Mesodermal cell (in vitro differentiated cells): ENCODE results near the gene EFCC1.

Experiments used
- H3K27ac ChIP-seq: 2 replicates; pipeline ENCODE4 v1.7.0; 2013; ENCODE audit warnings: mild to moderate bottlenecking, low read depth, low read length, moderate library complexity; ENCODE audit not compliant: severe bottlenecking
- H3K36me3 ChIP-seq: 2 replicates; pipeline ENCODE4 v1.7.1; 2013; ENCODE audit warnings: mild to moderate bottlenecking, low read length, moderate library complexity; ENCODE audit not compliant: control insufficient read depth, insufficient read depth
- H3K4me1 ChIP-seq: one replicate; pipeline ENCODE4 v1.7.1; 2013; ENCODE audit warnings: mild to moderate bottlenecking, low read length; ENCODE audit not compliant: insufficient read depth, control insufficient read depth, poor library complexity, severe bottlenecking
- H3K4me3 ChIP-seq: 2 replicates; pipeline ENCODE4 v1.7.0; 2013; ENCODE audit warnings: low read length, control low read depth, mild to moderate bottlenecking; ENCODE audit not compliant: insufficient read depth, poor library complexity, severe bottlenecking; ENCODE audit errors: extremely low read depth
- H3K9me3 ChIP-seq: 2 replicates; pipeline ENCODE4 v1.7.1; 2013; ENCODE audit warnings: mild to moderate bottlenecking, low read length, moderate library complexity; ENCODE audit not compliant: control insufficient read depth
- WGBS, 2 experiments: methylation state at CpG; one replicate each; pipeline ENCODE4 v1.1.5; 2013; ENCODE audit warnings: missing lambda C conversion rate in 2 of 2; ENCODE audit not compliant: insufficient coverage in 2 of 2; 5-methylcytosine and 5-hydroxymethylcytosine counted together

The EFCC1 gene

DNA sequence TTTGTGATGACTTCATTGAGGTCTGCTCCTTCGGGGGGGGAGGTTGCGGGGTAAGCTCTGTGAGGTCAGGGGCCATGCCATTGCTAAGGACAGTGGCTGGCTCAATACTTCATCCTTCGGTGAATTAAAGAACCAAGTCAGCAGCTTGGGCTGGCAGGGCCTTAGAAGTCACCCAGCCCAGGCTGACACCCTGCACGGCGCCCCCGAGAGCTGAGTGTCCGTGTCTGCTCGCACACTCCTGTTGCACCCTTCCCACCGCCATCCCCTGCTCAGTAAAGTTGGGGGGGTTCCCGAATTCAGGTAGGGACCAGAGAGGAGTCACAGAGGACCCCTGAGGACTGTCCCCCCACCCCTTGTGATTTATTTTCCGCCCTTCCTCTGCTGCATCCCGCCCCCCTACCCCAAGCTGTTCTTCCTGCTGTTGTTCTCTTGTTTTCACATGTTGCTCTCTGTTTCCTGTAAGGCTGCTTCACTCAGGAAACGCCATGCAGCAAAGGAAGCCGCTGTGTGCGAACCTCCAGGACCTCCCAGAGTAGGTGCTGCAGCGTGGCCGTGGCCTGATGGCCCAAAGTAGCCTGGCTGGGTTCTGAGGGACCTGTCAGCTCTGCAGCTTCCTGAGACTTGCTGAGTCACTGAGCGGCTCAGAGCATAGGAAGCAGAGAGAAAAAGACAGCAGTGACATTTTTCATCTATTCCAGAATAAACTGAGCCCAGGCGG, 14.4 kb downstream of the EFCC1 start:
- Histone ChIP-seq H3K36me3 (no peaks in the 10 kb centered on the region), H3K4me3 (no peak overlapping the region), H3K4me1 (peaks cover 34% of the 10 kb centered on the region), H3K9me3 (no peaks in the 10 kb centered on the region), H3K27ac (peak overlapping the region; percentile 83)
- WGBS, 2 experiments, result 82 to 84% methylated on average over 16 to 18 of the region's 19 CpGs

DNA sequence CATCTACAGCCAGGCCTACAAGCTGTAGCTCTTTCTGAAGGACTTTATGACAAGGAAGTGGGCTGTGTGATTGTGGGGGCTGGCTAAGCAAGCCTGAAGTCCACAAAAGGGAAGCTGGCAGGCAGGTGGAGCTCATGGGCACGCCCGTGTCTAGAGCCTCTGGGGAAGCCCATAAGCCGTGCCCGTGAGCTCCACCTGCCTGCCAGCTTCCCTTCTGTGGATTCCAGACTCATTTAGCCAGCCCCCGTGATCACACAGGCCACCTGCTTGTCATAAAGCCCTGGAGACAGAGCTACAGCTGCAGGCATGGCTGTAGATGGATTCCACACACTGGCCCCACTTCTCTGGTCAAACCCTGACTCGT, 15.2 kb downstream of the EFCC1 start:
- Histone ChIP-seq H3K27ac (peak overlapping the region; percentile 83), H3K36me3 (no peaks in the 10 kb centered on the region), H3K4me3 (no peak overlapping the region), H3K9me3 (no peaks in the 10 kb centered on the region), H3K4me1 (peaks cover 34% of the 10 kb centered on the region)
- 84 to 90% methylated on average over 5 to 6 of the region's 6 CpGs for WGBS, 2 experiments

DNA sequence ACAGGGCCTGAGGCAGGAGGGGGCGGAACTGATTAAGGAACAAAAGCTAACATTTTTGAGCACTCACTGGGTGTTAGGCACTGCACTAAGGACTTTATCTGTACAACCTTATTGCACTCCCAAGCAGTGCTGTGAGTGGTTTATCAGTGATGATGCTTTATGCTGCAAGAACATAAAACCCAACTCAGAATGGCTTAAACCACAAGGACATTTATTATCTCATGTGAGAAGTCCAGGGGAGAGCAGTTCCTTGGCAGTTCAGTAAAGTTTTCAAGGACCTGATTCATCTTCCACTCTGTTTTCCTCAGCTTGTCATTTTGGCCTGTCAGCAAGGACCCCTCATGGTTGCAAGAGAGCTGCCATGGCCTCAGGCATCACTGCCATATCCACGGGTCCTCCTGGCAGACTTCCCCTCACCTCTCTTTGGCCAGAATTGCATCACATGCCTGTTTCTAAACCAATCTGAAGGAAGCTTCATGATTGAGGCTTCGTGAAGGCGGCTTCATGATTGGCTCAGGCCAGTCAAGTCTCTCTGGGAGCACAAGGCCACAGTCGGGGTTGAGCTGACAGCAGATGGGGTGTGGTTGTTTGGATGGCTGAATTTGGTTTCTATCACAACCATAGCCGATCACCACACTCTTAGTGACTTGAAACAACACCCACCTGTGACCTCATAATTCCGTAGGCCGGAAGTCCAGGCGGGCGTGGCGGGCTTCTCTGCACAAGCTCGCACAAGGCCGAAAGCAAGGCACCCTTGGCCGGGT, 15.8 kb downstream of the EFCC1 start:
- Histone ChIP-seq H3K4me3 (no peak overlapping the region), H3K27ac (peak overlapping the region; percentile 83), H3K9me3 (no peaks in the 10 kb centered on the region), H3K36me3 (no peaks in the 10 kb centered on the region), H3K4me1 (peaks cover 34% of the 10 kb centered on the region)
- 95% methylated on average over 8 to 10 of the region's 14 CpGs for WGBS, 2 experiments

DNA sequence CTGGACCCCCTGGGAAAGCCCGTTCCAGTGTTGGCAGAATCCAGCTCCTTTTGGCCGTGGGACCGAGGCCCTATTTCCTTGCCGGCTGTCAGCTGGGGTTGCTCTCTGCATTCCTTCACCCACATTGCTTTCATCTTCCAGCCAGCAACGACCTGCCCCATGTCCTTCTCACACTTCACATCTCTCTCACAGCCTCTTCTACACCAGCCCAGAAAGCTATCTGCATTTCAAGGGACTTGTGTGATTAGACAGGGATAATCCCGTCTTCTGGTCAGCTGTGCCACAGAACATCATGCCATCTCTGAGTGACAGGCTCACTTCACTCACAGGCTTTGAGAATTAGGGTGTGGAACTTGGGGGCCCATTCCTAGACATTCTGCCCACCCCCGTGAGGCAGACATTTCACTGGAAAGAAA, 16.4 kb downstream of the EFCC1 start:
- Histone ChIP-seq H3K9me3 (no peaks in the 10 kb centered on the region), H3K4me3 (no peak overlapping the region), H3K4me1 (peaks cover 34% of the 10 kb centered on the region), H3K27ac (no peak overlapping the region), H3K36me3 (no peaks in the 10 kb centered on the region)
- WGBS, 2 experiments, result 75 to 80% methylated on average over 6 to 7 of the region's 7 CpGs

DNA sequence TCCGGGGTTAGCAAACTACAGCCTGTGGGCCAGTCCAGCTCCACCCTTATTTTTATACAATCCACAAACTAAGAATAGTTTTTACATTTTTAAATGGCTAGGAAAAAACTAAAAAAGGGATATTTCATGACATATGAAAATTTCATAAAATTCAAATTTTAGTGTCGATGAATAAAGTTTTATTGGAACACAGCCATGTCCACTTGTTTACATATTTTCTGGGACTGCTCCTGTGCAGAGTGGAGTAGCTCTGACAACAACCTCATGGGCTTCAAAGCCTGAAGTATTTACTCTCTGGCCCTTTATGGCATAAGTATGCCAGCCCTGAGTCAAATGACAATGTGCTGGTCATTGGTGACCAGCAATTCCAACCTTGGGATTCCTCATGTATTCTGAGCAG, 17.2 kb downstream of the EFCC1 start:
- Histone ChIP-seq H3K27ac (no peak overlapping the region), H3K36me3 (no peaks in the 10 kb centered on the region), H3K4me1 (peaks cover 34% of the 10 kb centered on the region), H3K9me3 (no peaks in the 10 kb centered on the region), H3K4me3 (no peak overlapping the region)
- WGBS, 2 experiments, result 100% methylated on average over 1 of the region's 2 CpGs; no CpG with 5 or more reads in 1 of the 2 experiments

- no peaks in the 10 kb centered on the region for H3K36me3 ChIP-seq
- H3K27ac ChIP-seq, result no peak overlapping the region
- 88 to 97% methylated on average over 7 to 8 of the region's 9 CpGs for WGBS, 2 experiments
- H3K4me1 ChIP-seq, result peaks cover 34% of the 10 kb centered on the region
- H3K9me3 ChIP-seq, result no peaks in the 10 kb centered on the region
- H3K4me3 ChIP-seq, result no peak overlapping the region
Observed at GRCh38 chr3:129018751-129019150, 17.6 kb downstream of the EFCC1 start.

DNA sequence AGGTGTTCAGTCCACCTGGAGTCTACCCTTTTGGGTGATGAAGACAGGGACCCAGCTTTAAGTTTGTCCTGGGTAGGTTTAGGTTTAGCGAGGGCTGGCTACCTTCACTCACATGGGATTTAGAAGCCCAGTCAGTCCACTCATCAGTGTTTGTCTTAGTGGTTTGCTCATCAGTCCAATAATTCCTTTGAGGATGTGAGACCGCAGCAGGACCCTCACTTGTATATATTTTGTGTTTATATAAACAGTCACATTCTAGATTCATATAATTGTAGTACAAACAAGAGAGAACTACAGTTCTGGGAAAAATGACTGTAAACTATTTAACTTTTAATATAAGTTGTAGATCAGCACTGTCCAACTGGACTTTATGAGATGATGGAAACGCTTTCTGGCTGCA, 18.2 kb downstream of the EFCC1 start:
- peaks cover 32% of the 10 kb centered on the region for H3K4me1 ChIP-seq
- no peak overlapping the region for H3K27ac ChIP-seq
- 100% methylated on average over 1 of the region's 3 CpGs for WGBS, 2 experiments
- H3K4me3 ChIP-seq, result no peak overlapping the region
- no peaks in the 10 kb centered on the region for H3K36me3 ChIP-seq
- no peaks in the 10 kb centered on the region for H3K9me3 ChIP-seq

GRCh38 chr3:129020691-129021090, 19.6 kb downstream of the EFCC1 start:
- no peaks in the 10 kb centered on the region for H3K9me3 ChIP-seq

DNA sequence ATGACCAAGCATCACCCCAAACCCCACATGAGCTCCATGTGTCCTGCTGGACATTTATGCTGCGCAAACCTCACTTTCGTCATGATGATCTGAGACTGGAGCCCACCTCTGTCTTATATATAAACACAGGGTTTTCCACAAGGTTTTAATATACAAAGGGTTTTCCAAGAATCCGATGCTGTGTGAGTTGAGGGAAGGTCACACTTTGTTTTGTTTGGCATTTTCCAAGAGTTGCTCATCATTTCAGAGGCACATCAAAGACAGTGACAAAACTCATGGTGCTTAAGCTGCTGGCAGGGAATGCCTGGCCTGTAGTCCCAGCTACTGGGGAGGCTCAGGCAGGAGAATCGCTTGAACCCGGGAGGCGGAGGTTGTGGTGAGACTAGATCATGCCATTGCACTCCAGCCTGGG, 20.0 kb downstream of the EFCC1 start:
- peaks cover 15% of the 10 kb centered on the region for H3K4me1 ChIP-seq
- no peaks in the 10 kb centered on the region for H3K36me3 ChIP-seq
- 93 to 94% methylated on average over 6 of the region's 6 CpGs for WGBS, 2 experiments
- H3K27ac ChIP-seq, result peak overlapping the region; percentile 16
- no peaks in the 10 kb centered on the region for H3K9me3 ChIP-seq
- H3K4me3 ChIP-seq, result no peak overlapping the region

More at GRCh38 chr3:129020691-129021090, 19.6 kb downstream of the EFCC1 start:
- Histone ChIP-seq H3K4me1 (peaks cover 18% of the 10 kb centered on the region), H3K36me3 (no peaks in the 10 kb centered on the region), H3K27ac (peak overlapping the region; percentile 16), H3K4me3 (no peak overlapping the region)
- WGBS, 2 experiments, result 88 to 93% methylated on average over 3 to 4 of the region's 5 CpGs

DNA sequence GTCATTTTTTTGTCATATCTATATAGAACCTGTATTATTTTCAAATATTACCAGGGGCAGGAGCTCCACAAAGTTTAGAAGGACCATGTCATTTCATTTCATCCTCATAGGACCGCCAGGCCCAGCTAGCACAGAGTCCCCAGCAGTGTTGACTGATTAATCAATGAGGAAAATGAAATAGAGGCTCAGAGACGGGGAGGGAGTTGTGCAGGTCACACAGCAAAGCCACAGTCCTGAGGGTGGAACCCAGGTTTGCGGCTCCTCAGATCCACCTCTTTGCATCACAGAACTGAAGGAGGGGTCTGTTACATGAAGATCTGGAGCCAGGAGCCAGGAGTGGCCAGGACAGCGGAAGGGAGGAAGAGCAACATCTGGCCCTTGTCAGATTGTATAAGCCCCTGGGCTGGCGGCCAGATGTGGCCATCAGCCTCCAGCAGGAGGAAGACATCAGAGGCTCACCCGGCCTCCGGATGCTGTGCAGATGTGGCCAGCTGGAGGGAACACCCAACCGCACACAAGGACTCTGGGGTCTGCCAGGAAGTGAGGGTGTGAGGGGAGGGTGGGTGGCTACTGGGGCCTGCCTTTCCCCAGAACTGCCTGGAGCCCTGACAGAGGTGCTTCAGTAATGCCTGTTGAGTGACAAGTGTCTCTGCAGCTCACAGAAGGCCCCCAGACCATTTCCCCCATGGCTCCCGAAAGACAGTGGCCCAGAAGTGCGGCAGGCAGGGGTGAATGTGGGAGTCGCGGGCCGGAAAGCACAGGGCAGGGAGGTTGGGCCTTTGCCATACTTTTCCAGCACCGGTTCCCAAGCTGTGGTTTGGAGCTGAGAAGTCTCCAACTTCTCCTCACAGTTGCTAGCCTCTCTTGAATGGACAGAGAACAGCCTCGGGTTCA, 21.3 kb downstream of the EFCC1 start:
- 82 to 92% methylated on average over 12 to 13 of the region's 15 CpGs for WGBS, 2 experiments
- H3K4me1 ChIP-seq, result peaks cover 5% of the 10 kb centered on the region
- no peak overlapping the region for H3K27ac ChIP-seq
- H3K9me3 ChIP-seq, result no peaks in the 10 kb centered on the region
- H3K36me3 ChIP-seq, result no peaks in the 10 kb centered on the region
- no peak overlapping the region for H3K4me3 ChIP-seq
